ENCODE data around the gene TNF. TPM values are rescaled to one million over a fixed set of nuclear protein-coding genes. Genes with fewer than 3 reads are reported as not detected.

Gene TNF
- total and polyA plus RNA-seq, 2 donors (not counting 3 experiments of a cell fraction or from before 2014, with no cell fraction given) = not detected

GRCh38 chr6:31535538-31536324 lies 39.6 kb upstream of the TNF start:
- Histone ChIP-seq H3K27me3 (ENCODE audit: control insufficient read depth in 2 of 2, insufficient read depth in 2 of 2, low read length in 2 of 2) (no peaks in the 10 kb centered on the region), H3K79me2 (ENCODE audit: control insufficient read depth, insufficient read depth, low read length) (peaks cover 73% of the 10 kb centered on the region), H3K9me1 (replicated peaks; ENCODE audit: control insufficient read depth, extremely low read depth, insufficient read depth, low read length) (no peaks in the 10 kb centered on the region), H3K4me3 (replicated peaks in 1 of 3; ENCODE audit: insufficient read depth in 1 of 3, low read depth in 1 of 3, low read length in 3 of 3) (no peak overlapping the region), H3K36me3 (ENCODE audit: control insufficient read depth in 2 of 2, extremely low read depth in 1 of 2, insufficient read depth in 2 of 2, low read length in 2 of 2) (peaks cover 48 to 73% of the 10 kb centered on the region in 2 experiments), H3K4me2 (ENCODE audit: insufficient read depth, low read length) (no peak overlapping the region), H3K9me3 (replicated peaks; ENCODE audit: control insufficient read depth, insufficient read depth, low read length) (no peaks in the 10 kb centered on the region), H2AFZ (ENCODE audit: low read depth, low read length) (no peak overlapping the region), H3K4me1 (ENCODE audit: control insufficient read depth, extremely low read depth, insufficient read depth, low read length) (peaks cover 21% of the 10 kb centered on the region), H3K27ac (ENCODE audit: insufficient read depth, low read depth, low read length) (no peak overlapping the region), H3K9ac (replicated peaks; ENCODE audit: extremely low read depth, insufficient read depth, low read length) (no peak overlapping the region), H4K20me1 (replicated peaks; ENCODE audit: control insufficient read depth, extremely low read depth, insufficient read depth, low read length) (peaks cover 7% of the 10 kb centered on the region)
- intact Hi-C loops (cut with micrococcal nuclease) (no loop called here), dilution Hi-C loops (cut with MboI; ENCODE audit: extremely low pct_ligation_motif_present, low sequenced_read_pairs) (no loop called here)
- ChIA-PET CTCF (interaction anchor here (0.8 kb wide), 1 partner anchor 43 kb away, joined by 3 read pairs; no protein-coding TSS in a partner anchor), POLR2A (no interaction called here)
- BruUV-seq (replicated peaks) = no TSS peak
- no peak for FAIRE-seq
- no peak for DNase-seq (ENCODE audit: low read depth, low spot score)
- TF ChIP-seq POLR2A (IDR thresholded peaks at IDR 0.05; ENCODE audit: low read depth, low read length) (peak; percentile 20), GATA2 (IDR thresholded peaks at IDR 0.05; ENCODE audit: insufficient read depth, insufficient read length, low read depth, low read length) (no peak)

- peak overlapping the region; percentile 92 for H3K4me2 ChIP-seq (ENCODE audit: insufficient read depth, low read length)
- no peak for FAIRE-seq
- no peak for DNase-seq (ENCODE audit: low read depth, low spot score)
- H3K4me1 ChIP-seq (ENCODE audit: control insufficient read depth, extremely low read depth, insufficient read depth, low read length) = peaks cover 27% of the 10 kb centered on the region
- no TSS peak for BruUV-seq (replicated peaks)
- intact Hi-C loops (cut with micrococcal nuclease) = no loop called here
- no peak overlapping the region for H3K27ac ChIP-seq (ENCODE audit: insufficient read depth, low read depth, low read length)
- no peak for TF ChIP-seq GATA2 (IDR thresholded peaks at IDR 0.05; ENCODE audit: insufficient read depth, insufficient read length, low read depth, low read length)
- TF ChIP-seq MYC (IDR thresholded peaks at IDR 0.05; ENCODE audit: low read depth, low read length) = no peak
- TF ChIP-seq POLR2A (IDR thresholded peaks at IDR 0.05; ENCODE audit: low read depth, low read length) = no peak
- no peaks in the 10 kb centered on the region for H3K9me1 ChIP-seq (replicated peaks; ENCODE audit: control insufficient read depth, extremely low read depth, insufficient read depth, low read length)
- dilution Hi-C loops (cut with MboI; ENCODE audit: extremely low pct_ligation_motif_present, low sequenced_read_pairs) = no loop called here
- CTCF ChIA-PET = interaction anchor here (1.8 to 2.0 kb wide), 2 partner anchors 44 to 46 kb away, joined by 8 read pairs; no protein-coding TSS in a partner anchor
- peaks cover 7% of the 10 kb centered on the region for H4K20me1 ChIP-seq (replicated peaks; ENCODE audit: control insufficient read depth, extremely low read depth, insufficient read depth, low read length)
- H3K36me3 ChIP-seq (ENCODE audit: control insufficient read depth in 2 of 2, extremely low read depth in 1 of 2, insufficient read depth in 2 of 2, low read length in 2 of 2) = peaks cover 34 to 52% of the 10 kb centered on the region in 2 experiments
- H3K9me3 ChIP-seq (replicated peaks; ENCODE audit: control insufficient read depth, insufficient read depth, low read length) = no peaks in the 10 kb centered on the region
- H2AFZ ChIP-seq (ENCODE audit: low read depth, low read length) = no peak overlapping the region
- H3K27me3 ChIP-seq (ENCODE audit: control insufficient read depth in 2 of 2, insufficient read depth in 2 of 2, low read length in 2 of 2) = no peaks in the 10 kb centered on the region
- peaks cover 75% of the 10 kb centered on the region for H3K79me2 ChIP-seq (ENCODE audit: control insufficient read depth, insufficient read depth, low read length)
- POLR2A ChIA-PET = no interaction called here
- H3K4me3 ChIP-seq (replicated peaks in 1 of 3; ENCODE audit: insufficient read depth in 1 of 3, low read depth in 1 of 3, low read length in 3 of 3) = no peak overlapping the region
- no peak overlapping the region for H3K9ac ChIP-seq (replicated peaks; ENCODE audit: extremely low read depth, insufficient read depth, low read length)
These were observed 36.5 kb upstream of the TNF start for GRCh38 chr6:31538805-31539400.

All from endothelial cell of umbilical vein (primary cell).